ENCODE measurements around the gene MED10.

MED10 gene

DNA sequence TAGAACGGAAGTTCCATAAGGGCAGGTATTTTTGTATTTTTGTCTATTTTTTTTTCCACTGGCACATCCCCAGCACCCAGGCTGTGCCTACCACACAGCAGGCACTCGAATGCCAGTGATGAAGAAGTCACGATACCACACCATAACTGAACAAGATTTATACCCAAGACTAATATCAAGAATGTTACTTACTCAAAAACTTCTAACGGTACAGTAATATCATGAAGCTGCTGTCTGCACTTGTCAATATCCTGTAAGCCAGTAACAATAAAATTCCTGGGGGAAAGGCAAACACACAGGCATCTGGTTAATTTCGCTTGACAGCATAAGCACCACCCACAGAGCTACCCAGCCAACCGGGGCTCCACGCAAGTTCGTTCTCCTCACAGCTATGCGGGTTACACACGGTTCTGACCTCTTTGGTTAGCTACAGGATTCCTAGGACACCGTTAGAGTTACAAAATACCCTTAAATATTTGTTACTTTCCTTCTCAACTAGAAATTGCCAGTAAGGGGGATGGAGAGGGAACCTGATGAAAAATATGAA, 1.3 kb downstream of the MED10 start:
- Histone ChIP-seq H3K36me3 (replicated peaks; ENCODE audit: insufficient read depth, low read length) (peaks cover 17% of the 10 kb centered on the region), H4K20me1 (ENCODE audit: insufficient read depth, low read length) (no peaks in the 10 kb centered on the region), H3K9me2 (replicated peaks; ENCODE audit: insufficient read depth, low read length) (no peaks in the 10 kb centered on the region), H3K9ac (ENCODE audit: low read length) (peak overlapping the region; percentile 89), H3K79me2 (ENCODE audit: low read length) (peaks cover 63% of the 10 kb centered on the region), H3K9me3 (replicated peaks; ENCODE audit: insufficient read depth, low read length) (no peaks in the 10 kb centered on the region), H2AFZ (ENCODE audit: low read length) (no peak overlapping the region), H3K27me3 (replicated peaks; ENCODE audit: insufficient read depth, low read length) (no peaks in the 10 kb centered on the region), H3K4me2 (ENCODE audit: low read depth, low read length) (peak overlapping the region; percentile 80), H3F3A (ENCODE audit: insufficient read depth, low read length) (no peaks in the 10 kb centered on the region), H3K4me1 (ENCODE audit: low read length) (peaks cover 14% of the 10 kb centered on the region), H3K4me3 (ENCODE audit: low read length) (peak overlapping the region; percentile 92), H3K27ac (ENCODE audit: low read length) (no peak overlapping the region)
- TF ChIP-seq EZH2 (optimal IDR thresholded peaks at IDR 0.05; ENCODE audit: low read depth, low read length) (no peak), CTCF (IDR thresholded peaks at IDR 0.05; ENCODE audit: low read length) (no peak), EZH2phosphoT487 (IDR thresholded peaks at IDR 0.05; ENCODE audit: low read length) (no peak)
- DNase-seq: no peak

GRCh38 chr5:6373081-6373846, 5.1 kb downstream of the MED10 start:
- H3K79me2 ChIP-seq (ENCODE audit: low read length): peaks cover 61% of the 10 kb centered on the region
- no peaks in the 10 kb centered on the region for H3K9me2 ChIP-seq (replicated peaks; ENCODE audit: insufficient read depth, low read length)
- H3K27me3 ChIP-seq (replicated peaks; ENCODE audit: insufficient read depth, low read length): no peaks in the 10 kb centered on the region
- H3K4me1 ChIP-seq (ENCODE audit: low read length): peaks cover 7% of the 10 kb centered on the region; the same call in 1 of the 2 replicates
- H3K4me2 ChIP-seq (ENCODE audit: low read depth, low read length): no peak overlapping the region
- no peak overlapping the region for H2AFZ ChIP-seq (ENCODE audit: low read length)
- no peak overlapping the region for H3K9ac ChIP-seq (ENCODE audit: low read length)
- TF ChIP-seq CTCF (IDR thresholded peaks at IDR 0.05; ENCODE audit: low read length) (no peak), EZH2phosphoT487 (IDR thresholded peaks at IDR 0.05; ENCODE audit: low read length) (no peak), EZH2 (optimal IDR thresholded peaks at IDR 0.05; ENCODE audit: low read depth, low read length) (no peak)
- no peak for DNase-seq
- no peaks in the 10 kb centered on the region for H3F3A ChIP-seq (ENCODE audit: insufficient read depth, low read length)
- no peak overlapping the region for H3K4me3 ChIP-seq (ENCODE audit: low read length)
- H3K27ac ChIP-seq (ENCODE audit: low read length): no peak overlapping the region
- no peaks in the 10 kb centered on the region for H4K20me1 ChIP-seq (ENCODE audit: insufficient read depth, low read length)
- H3K36me3 ChIP-seq (replicated peaks; ENCODE audit: insufficient read depth, low read length): peaks cover 28% of the 10 kb centered on the region
- H3K9me3 ChIP-seq (replicated peaks; ENCODE audit: insufficient read depth, low read length): no peaks in the 10 kb centered on the region

DNA sequence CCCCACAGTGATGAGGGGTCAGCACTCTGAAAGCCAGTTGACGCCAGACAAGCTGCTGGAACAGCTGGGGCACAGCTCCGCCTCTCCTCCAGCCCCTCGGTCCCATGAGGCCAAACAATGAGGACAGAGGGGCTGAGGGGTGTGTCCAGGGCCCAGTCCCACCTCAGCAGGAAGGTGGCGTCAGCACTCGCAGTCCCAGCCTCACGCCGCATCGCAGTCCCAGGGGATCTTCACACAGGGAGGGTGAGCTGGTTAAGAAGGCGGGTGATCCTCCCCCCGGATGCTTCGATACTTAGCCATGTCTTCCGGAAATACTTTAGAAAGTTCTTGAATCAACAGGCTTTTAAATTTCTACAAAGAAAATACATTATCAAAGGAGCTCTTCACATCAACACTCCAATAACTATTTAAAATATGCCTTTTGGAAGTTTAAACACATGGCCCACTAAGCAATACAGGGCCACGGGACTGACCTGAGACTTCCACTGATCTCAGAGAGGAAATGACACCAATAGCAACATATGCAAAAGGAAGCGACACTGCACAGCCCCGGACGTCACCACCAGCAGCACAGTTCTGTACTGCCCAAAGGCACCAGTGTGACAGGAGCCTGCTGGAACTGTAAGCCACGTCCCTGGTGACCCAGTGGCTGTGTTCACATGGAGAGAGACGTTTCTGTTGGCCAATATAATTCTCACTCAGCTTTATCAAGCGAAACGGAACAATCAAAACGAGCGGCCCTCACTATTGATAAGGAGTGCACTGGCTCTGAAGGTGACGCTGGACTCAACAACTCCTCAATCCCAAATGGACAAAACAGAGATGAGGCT, 5.9 kb downstream of the MED10 start:
- Histone ChIP-seq H3K27me3 (replicated peaks; ENCODE audit: insufficient read depth, low read length) (no peaks in the 10 kb centered on the region), H3K79me2 (ENCODE audit: low read length) (peaks cover 54% of the 10 kb centered on the region), H2AFZ (ENCODE audit: low read length) (no peak overlapping the region), H3K36me3 (replicated peaks; ENCODE audit: insufficient read depth, low read length) (peaks cover 28% of the 10 kb centered on the region), H3K4me3 (ENCODE audit: low read length) (no peak overlapping the region), H3K9me2 (replicated peaks; ENCODE audit: insufficient read depth, low read length) (no peaks in the 10 kb centered on the region), H3K27ac (ENCODE audit: low read length) (no peak overlapping the region), H3K4me2 (ENCODE audit: low read depth, low read length) (no peak overlapping the region), H3K4me1 (ENCODE audit: low read length) (peaks cover 7% of the 10 kb centered on the region; the same call in 1 of the 2 replicates), H3K9me3 (replicated peaks; ENCODE audit: insufficient read depth, low read length) (no peaks in the 10 kb centered on the region), H4K20me1 (ENCODE audit: insufficient read depth, low read length) (no peaks in the 10 kb centered on the region), H3K9ac (ENCODE audit: low read length) (no peak overlapping the region), H3F3A (ENCODE audit: insufficient read depth, low read length) (no peaks in the 10 kb centered on the region)
- DNase-seq: no peak
- TF ChIP-seq CTCF (IDR thresholded peaks at IDR 0.05; ENCODE audit: low read length) (no peak), EZH2 (optimal IDR thresholded peaks at IDR 0.05; ENCODE audit: low read depth, low read length) (no peak), EZH2phosphoT487 (IDR thresholded peaks at IDR 0.05; ENCODE audit: low read length) (no peak)

All from MM.1S (cell line).